OCI-LY3 (cell line): ENCODE measurements around the gene SPAG4.

ENCODE experiments used
- CTCF ChIP-seq: fragments of 200-600, 300-600 bp; sonication (generic); IDR thresholded peaks from 2 replicates; pipeline ENCODE4 v1.5.1; 2014; ENCODE audit warnings: antibody characterized with exemption, low read length, low read depth
- EZH2phosphoT487 ChIP-seq: fragments of 200-600 bp; shearing (Covaris generic); IDR thresholded peaks from 2 replicates; pipeline ENCODE4 v1.6.1; 2018; ENCODE audit warnings: antibody characterized with exemption, mixed run types, low read depth

DNA sequence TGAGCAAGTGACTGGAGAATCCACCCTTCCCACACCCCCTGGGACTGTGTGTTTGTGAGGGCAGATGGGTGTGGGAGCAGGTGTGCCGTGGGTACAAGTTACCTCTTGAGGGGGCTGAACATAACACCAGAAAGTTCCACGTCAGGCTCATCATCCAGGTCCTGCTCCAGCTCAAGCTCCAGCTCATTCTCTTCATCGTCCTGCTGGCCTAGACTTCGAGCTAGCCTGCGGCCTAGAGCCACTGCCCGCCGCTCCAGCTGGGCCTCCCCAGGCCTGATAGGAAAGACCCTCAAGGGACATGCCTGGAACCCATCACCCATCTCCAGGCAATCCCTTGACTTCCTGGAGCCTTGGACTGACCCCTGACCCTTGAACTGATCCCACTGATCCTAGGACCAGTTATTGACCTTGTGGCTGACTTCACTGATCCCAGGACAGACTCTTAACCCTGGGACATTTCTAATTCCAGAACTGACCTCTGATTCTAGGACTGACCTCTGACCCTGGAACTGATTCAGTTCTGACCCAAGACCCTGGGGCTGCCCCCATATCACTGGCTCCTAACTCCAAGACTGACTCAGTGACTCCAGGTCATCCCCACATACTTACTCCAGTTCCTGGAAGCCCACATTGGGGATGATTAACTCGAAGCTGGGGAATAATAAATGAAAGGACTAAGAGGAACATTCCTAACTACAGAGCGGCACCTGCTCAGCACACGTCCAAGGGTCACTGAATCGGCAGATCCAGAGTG lies 11.8 kb upstream of the SPAG4 start:
- TF ChIP-seq CTCF (no peak), EZH2phosphoT487 (no peak)
